Measurements from ENCODE around the gene PLXDC2.

PLXDC2 gene

GRCh38 chr10:19892270-19892669, 76.0 kb downstream of the PLXDC2 start:
- H3K9me3 ChIP-seq (replicated peaks; ENCODE audit: low read length), result no peaks in the 10 kb centered on the region
- peaks cover 9% of the 10 kb centered on the region for H3K4me1 ChIP-seq (ENCODE audit: control insufficient read depth, insufficient read depth, low read length)
- no peak overlapping the region for H3K4me3 ChIP-seq (ENCODE audit: low read length)
- H3K27me3 ChIP-seq (ENCODE audit: control insufficient read depth, insufficient read depth, low read length), result no peaks in the 10 kb centered on the region
- H3K9ac ChIP-seq (ENCODE audit: low read depth, low read length), result no peak overlapping the region
- H3K4me2 ChIP-seq (ENCODE audit: low read length), result no peak overlapping the region
- H3K36me3 ChIP-seq (ENCODE audit: insufficient read depth, low read length), result no peaks in the 10 kb centered on the region

GRCh38 chr10:19892677-19893076, 76.4 kb downstream of the PLXDC2 start:
- Histone ChIP-seq H3K36me3 (ENCODE audit: insufficient read depth, low read length) (no peaks in the 10 kb centered on the region), H3K27me3 (ENCODE audit: control insufficient read depth, insufficient read depth, low read length) (no peaks in the 10 kb centered on the region), H3K9me3 (replicated peaks; ENCODE audit: low read length) (no peaks in the 10 kb centered on the region), H3K9ac (ENCODE audit: low read depth, low read length) (no peak overlapping the region), H3K4me2 (ENCODE audit: low read length) (no peak overlapping the region), H3K4me3 (ENCODE audit: low read length) (no peak overlapping the region), H3K4me1 (ENCODE audit: control insufficient read depth, insufficient read depth, low read length) (peaks cover 9% of the 10 kb centered on the region)

- Histone ChIP-seq H3K9me3 (replicated peaks; ENCODE audit: low read length) (no peaks in the 10 kb centered on the region), H3K36me3 (ENCODE audit: insufficient read depth, low read length) (no peaks in the 10 kb centered on the region), H3K4me2 (ENCODE audit: low read length) (no peak overlapping the region), H3K4me3 (ENCODE audit: low read length) (no peak overlapping the region), H3K9ac (ENCODE audit: low read depth, low read length) (no peak overlapping the region), H3K4me1 (ENCODE audit: control insufficient read depth, insufficient read depth, low read length) (no peaks in the 10 kb centered on the region), H3K27me3 (ENCODE audit: control insufficient read depth, insufficient read depth, low read length) (no peaks in the 10 kb centered on the region)
Observed at GRCh38 chr10:19895500-19895899, 79.3 kb downstream of the PLXDC2 start.

GRCh38 chr10:19902456-19902855, 86.2 kb downstream of the PLXDC2 start:
- H3K27me3 ChIP-seq (ENCODE audit: control insufficient read depth, insufficient read depth, low read length), result no peaks in the 10 kb centered on the region
- H3K4me1 ChIP-seq (ENCODE audit: control insufficient read depth, insufficient read depth, low read length), result peaks cover 10% of the 10 kb centered on the region
- H3K4me2 ChIP-seq (ENCODE audit: low read length), result no peak overlapping the region
- H3K9ac ChIP-seq (ENCODE audit: low read depth, low read length), result no peak overlapping the region
- H3K36me3 ChIP-seq (ENCODE audit: insufficient read depth, low read length), result no peaks in the 10 kb centered on the region
- H3K4me3 ChIP-seq (ENCODE audit: low read length), result no peak overlapping the region
- no peaks in the 10 kb centered on the region for H3K9me3 ChIP-seq (replicated peaks; ENCODE audit: low read length)

GRCh38 chr10:19904202-19904661, 88.0 kb downstream of the PLXDC2 start:
- Histone ChIP-seq H3K4me1 (ENCODE audit: control insufficient read depth, insufficient read depth, low read length) (peaks cover 10% of the 10 kb centered on the region), H3K36me3 (ENCODE audit: insufficient read depth, low read length) (no peaks in the 10 kb centered on the region), H3K9ac (ENCODE audit: low read depth, low read length) (no peak overlapping the region), H3K4me2 (ENCODE audit: low read length) (no peak overlapping the region), H3K4me3 (ENCODE audit: low read length) (no peak overlapping the region), H3K9me3 (replicated peaks; ENCODE audit: low read length) (no peaks in the 10 kb centered on the region), H3K27me3 (ENCODE audit: control insufficient read depth, insufficient read depth, low read length) (no peaks in the 10 kb centered on the region)

DNA sequence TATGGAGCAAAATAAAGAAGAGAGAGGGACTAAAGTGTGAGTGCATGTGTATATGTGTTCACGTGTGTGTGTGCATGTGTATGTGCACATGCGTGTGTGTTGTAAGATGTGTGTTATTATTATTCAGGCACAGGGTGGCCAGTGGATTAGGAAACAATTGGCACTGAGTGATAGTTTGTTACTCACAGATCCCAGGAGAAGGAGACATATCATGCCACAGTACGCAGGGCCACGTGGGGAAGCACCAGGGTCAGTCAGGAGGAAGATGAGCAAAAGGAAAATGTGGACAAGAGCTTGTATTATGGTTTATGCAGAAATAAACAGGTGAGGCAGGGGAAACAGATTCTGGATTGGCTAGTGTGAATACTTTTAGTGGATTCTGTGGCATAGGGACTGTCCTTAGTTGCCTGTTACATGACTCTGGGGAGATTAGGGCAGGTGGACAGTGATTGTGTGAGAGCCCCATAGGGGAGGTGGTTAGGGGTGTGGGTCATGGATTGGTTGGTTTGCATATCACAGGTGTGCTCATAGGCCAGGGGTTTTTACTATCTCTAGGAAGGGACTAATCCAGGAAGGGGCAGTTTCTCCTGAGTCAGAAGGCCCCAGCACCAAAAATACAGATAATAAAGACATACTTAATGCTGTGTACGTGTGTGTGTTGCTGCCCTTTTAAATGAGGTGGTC, 90.0 kb downstream of the PLXDC2 start:
- H3K9ac ChIP-seq (ENCODE audit: low read depth, low read length), result no peak overlapping the region
- no peaks in the 10 kb centered on the region for H3K27me3 ChIP-seq (ENCODE audit: control insufficient read depth, insufficient read depth, low read length)
- peaks cover 10% of the 10 kb centered on the region for H3K4me1 ChIP-seq (ENCODE audit: control insufficient read depth, insufficient read depth, low read length)
- no peak overlapping the region for H3K4me3 ChIP-seq (ENCODE audit: low read length)
- H3K9me3 ChIP-seq (replicated peaks; ENCODE audit: low read length), result no peaks in the 10 kb centered on the region
- H3K4me2 ChIP-seq (ENCODE audit: low read length), result no peak overlapping the region
- no peaks in the 10 kb centered on the region for H3K36me3 ChIP-seq (ENCODE audit: insufficient read depth, low read length)

DNA sequence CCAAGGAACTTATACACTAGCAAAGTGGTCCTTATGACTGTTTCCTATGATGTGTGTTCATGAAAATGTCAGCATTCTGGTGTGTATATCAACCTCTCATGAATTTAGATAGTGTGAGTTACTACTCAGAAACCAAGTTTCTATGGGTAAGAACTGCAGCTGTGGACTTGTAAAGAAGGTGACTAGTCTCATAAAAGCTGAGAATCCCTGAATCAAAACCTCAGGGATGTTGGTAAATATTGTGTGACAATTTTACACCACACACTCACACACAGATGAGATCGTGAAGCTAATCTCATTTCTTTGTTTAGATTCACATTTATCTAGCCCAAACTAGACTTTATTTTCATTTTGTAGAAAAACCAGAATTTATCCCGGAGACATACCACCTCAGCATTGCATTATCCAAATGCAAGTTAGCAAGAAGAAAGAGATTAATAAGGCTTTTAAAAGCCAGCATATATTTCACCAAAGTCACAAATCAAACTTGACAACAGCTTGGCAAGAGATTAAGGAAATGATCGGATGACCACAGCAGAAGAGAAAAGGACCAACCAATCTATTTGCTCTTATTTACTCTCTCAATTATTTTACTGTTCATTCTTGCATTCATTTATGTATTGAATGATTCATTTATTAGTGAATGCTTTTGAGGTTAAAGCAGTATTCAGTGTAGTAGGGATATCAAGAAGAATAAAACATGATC, 92.9 kb downstream of the PLXDC2 start:
- Histone ChIP-seq H3K9ac (ENCODE audit: low read depth, low read length) (no peak overlapping the region), H3K9me3 (replicated peaks; ENCODE audit: low read length) (no peaks in the 10 kb centered on the region)

DNA sequence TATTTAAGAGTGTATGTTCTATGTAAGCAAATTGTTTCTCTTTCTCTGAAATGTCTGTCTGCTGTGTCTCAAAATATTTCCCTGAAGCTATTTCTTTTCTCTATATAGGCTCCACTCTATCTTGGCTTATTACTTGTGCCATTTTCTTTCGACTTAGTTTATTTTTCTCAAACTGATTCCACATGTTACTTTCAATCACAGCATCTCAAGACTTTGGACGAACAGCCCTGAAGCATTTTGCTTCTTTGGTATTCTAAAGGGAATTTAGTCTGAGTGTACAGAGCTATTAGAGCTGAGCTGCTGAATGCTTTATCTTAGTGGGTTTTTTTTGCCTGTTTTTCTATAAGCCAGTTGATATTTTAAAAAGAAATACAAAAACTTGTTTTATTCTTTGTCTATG, 95.7 kb downstream of the PLXDC2 start:
- Histone ChIP-seq H3K4me3 (ENCODE audit: low read length) (no peak overlapping the region), H3K27me3 (ENCODE audit: control insufficient read depth, insufficient read depth, low read length) (no peaks in the 10 kb centered on the region), H3K9me3 (replicated peaks; ENCODE audit: low read length) (no peaks in the 10 kb centered on the region), H3K4me1 (ENCODE audit: control insufficient read depth, insufficient read depth, low read length) (no peaks in the 10 kb centered on the region), H3K4me2 (ENCODE audit: low read length) (no peak overlapping the region), H3K36me3 (ENCODE audit: insufficient read depth, low read length) (no peaks in the 10 kb centered on the region), H3K9ac (ENCODE audit: low read depth, low read length) (no peak overlapping the region)

More for the DNA sequence above, 92.9 kb downstream of the PLXDC2 start:
- Histone ChIP-seq H3K4me3 (ENCODE audit: low read length) (no peak overlapping the region), H3K36me3 (ENCODE audit: insufficient read depth, low read length) (no peaks in the 10 kb centered on the region), H3K27me3 (ENCODE audit: control insufficient read depth, insufficient read depth, low read length) (no peaks in the 10 kb centered on the region), H3K4me2 (ENCODE audit: low read length) (no peak overlapping the region), H3K4me1 (ENCODE audit: control insufficient read depth, insufficient read depth, low read length) (peaks cover 8% of the 10 kb centered on the region)

- peaks cover 5% of the 10 kb centered on the region for H3K4me1 ChIP-seq (ENCODE audit: control insufficient read depth, insufficient read depth, low read length)
- H3K27me3 ChIP-seq (ENCODE audit: control insufficient read depth, insufficient read depth, low read length), result no peaks in the 10 kb centered on the region
- H3K9me3 ChIP-seq (replicated peaks; ENCODE audit: low read length), result no peaks in the 10 kb centered on the region
- H3K36me3 ChIP-seq (ENCODE audit: insufficient read depth, low read length), result no peaks in the 10 kb centered on the region
- no peak overlapping the region for H3K4me2 ChIP-seq (ENCODE audit: low read length)
- no peak overlapping the region for H3K9ac ChIP-seq (ENCODE audit: low read depth, low read length)
- H3K4me3 ChIP-seq (ENCODE audit: low read length), result no peak overlapping the region
Observed at GRCh38 chr10:19913987-19914386, 97.8 kb downstream of the PLXDC2 start.

DNA sequence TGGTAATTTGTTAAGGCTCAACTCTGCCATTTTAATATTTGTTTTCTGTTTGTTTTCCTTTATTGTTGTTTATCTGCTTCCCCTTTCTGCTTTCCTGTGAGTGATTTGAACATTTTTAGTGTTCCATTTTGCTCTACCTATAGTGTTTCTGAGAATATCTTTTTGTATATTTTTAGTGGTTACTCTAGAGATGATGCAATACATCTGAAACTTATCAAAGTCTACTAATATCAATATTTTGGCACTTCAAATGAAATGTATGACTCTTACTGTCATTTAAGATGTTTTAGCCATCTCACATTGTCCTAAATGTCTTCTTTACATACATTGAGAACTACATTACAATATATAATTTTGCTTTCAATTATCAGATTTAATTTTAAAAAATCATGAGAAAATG, 98.9 kb downstream of the PLXDC2 start:
- H3K4me1 ChIP-seq (ENCODE audit: control insufficient read depth, insufficient read depth, low read length), result peaks cover 5% of the 10 kb centered on the region
- no peak overlapping the region for H3K4me2 ChIP-seq (ENCODE audit: low read length)
- no peak overlapping the region for H3K9ac ChIP-seq (ENCODE audit: low read depth, low read length)
- H3K4me3 ChIP-seq (ENCODE audit: low read length), result no peak overlapping the region
- no peaks in the 10 kb centered on the region for H3K27me3 ChIP-seq (ENCODE audit: control insufficient read depth, insufficient read depth, low read length)
- H3K9me3 ChIP-seq (replicated peaks; ENCODE audit: low read length), result no peaks in the 10 kb centered on the region
- H3K36me3 ChIP-seq (ENCODE audit: insufficient read depth, low read length), result no peaks in the 10 kb centered on the region

DNA sequence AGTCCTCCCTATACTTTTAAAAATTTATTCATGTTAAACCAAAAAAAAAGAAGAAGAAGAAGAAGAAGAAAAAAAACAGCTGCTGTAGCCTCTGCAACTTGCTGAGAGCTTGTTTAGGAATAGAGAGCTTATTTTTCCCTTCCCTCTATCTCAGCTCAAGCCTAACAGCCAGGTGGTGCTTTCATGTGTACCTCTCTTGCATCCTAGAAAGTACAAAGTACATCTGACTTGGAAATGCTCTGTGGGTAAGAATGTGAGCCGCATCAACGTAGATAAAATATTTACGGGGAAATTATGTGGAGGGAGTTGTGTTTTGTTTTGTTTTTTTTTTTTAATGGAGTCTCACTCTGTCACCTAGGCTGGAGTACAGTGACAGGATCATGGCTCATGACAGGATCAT, 99.6 kb downstream of the PLXDC2 start:
- Histone ChIP-seq H3K4me2 (ENCODE audit: low read length) (no peak overlapping the region), H3K36me3 (ENCODE audit: insufficient read depth, low read length) (no peaks in the 10 kb centered on the region), H3K27me3 (ENCODE audit: control insufficient read depth, insufficient read depth, low read length) (no peaks in the 10 kb centered on the region), H3K4me3 (ENCODE audit: low read length) (no peak overlapping the region), H3K9ac (ENCODE audit: low read depth, low read length) (no peak overlapping the region), H3K4me1 (ENCODE audit: control insufficient read depth, insufficient read depth, low read length) (peaks cover 5% of the 10 kb centered on the region), H3K9me3 (replicated peaks; ENCODE audit: low read length) (no peaks in the 10 kb centered on the region)
